OCI-LY3 (cell line): ENCODE measurements around the gene SIAE.

Experiments
- H2AFZ ChIP-seq: fragments of 200-600, 300-600 bp; shearing (Covaris generic); 2 replicates; pipeline ENCODE4 v1.6.0; 2014; ENCODE audit warnings: antibody characterized with exemption, low read depth, low read length
- H3K27ac ChIP-seq: fragments of 200-600, 300-600 bp; sonication (generic); 2 replicates; pipeline ENCODE4 v1.5.1; 2014; ENCODE audit warnings: mild to moderate bottlenecking, low read length, moderate library complexity, mixed read lengths
- H3K27me3 ChIP-seq: fragments of 200-600, 300-600 bp; sonication (generic); 2 replicates; pipeline ENCODE4 v1.6.1; 2014; ENCODE audit warnings: low read depth, low read length, mixed read lengths
- H3K36me3 ChIP-seq: fragments of 200-600, 300-600 bp; sonication (generic); replicated peaks from 2 replicates; pipeline ENCODE3; 2014; ENCODE audit warnings: low read depth, low read length, mixed read lengths
- H3K4me1 ChIP-seq: fragments of 300-600, 200-600 bp; sonication (generic); 2 replicates; pipeline ENCODE4 v1.6.1; 2014; ENCODE audit warnings: low read length, mixed read lengths
- H3K4me2 ChIP-seq: fragments of 200-600, 300-600 bp; sonication (generic); 2 replicates; pipeline ENCODE4 v1.6.1; 2014; ENCODE audit warnings: low read length, mixed read lengths
- H3K4me3 ChIP-seq: fragments of 300-600, 200-600 bp; sonication (generic); 2 replicates; pipeline ENCODE4 v1.5.1; 2014; ENCODE audit warnings: antibody characterized with exemption, mild to moderate bottlenecking, low read length, moderate library complexity
- H3K79me2 ChIP-seq: fragments of 300-600, 200-600 bp; shearing (Covaris generic); 2 replicates; pipeline ENCODE4 v1.6.1; 2014; ENCODE audit warnings: mild to moderate bottlenecking, low read length, mixed read lengths
- H3K9ac ChIP-seq: fragments of 300-600, 200-600 bp; shearing (Covaris generic); 2 replicates; pipeline ENCODE4 v1.6.0; 2014; ENCODE audit warnings: mild to moderate bottlenecking, low read length, moderate library complexity
- H3K9me3 ChIP-seq: fragments of 200-600, 300-600 bp; shearing (Covaris generic); 2 replicates; pipeline ENCODE4 v1.6.1; 2014; ENCODE audit warnings: low read length, mixed read lengths; ENCODE audit not compliant: insufficient read depth
- H4K20me1 ChIP-seq: fragments of 200-600, 300-600 bp; sonication (generic); 2 replicates; pipeline ENCODE4 v1.6.1; 2016; ENCODE audit warnings: low read length, mixed read lengths; ENCODE audit not compliant: insufficient read depth
- CTCF ChIP-seq: fragments of 200-600, 300-600 bp; sonication (generic); IDR thresholded peaks from 2 replicates; pipeline ENCODE4 v1.5.1; 2014; ENCODE audit warnings: antibody characterized with exemption, low read length, low read depth
- EZH2phosphoT487 ChIP-seq: fragments of 200-600 bp; shearing (Covaris generic); IDR thresholded peaks from 2 replicates; pipeline ENCODE4 v1.6.1; 2018; ENCODE audit warnings: antibody characterized with exemption, mixed run types, low read depth

The SIAE gene

GRCh38 chr11:124673333-124674167 lies at the start of gene SIAE, which contains the start of gene SPA17:
TSS of gene SIAE (minus strand) at chr11:124673739. CDS start at chr11:124673708, 31 bp downstream.
TSS of gene SPA17 (plus strand) at chr11:124673904. CDS start at chr11:124675265, 1,361 bp downstream.
- H2AFZ ChIP-seq: peak within 1 kb of the TSS; percentile 62; the same call in 1 of the 2 replicates
- H3K4me3 ChIP-seq: peak within 1 kb of the TSS; percentile 93
- H3K27ac ChIP-seq: no peak within 1 kb of the TSS
- H3K4me1 ChIP-seq: peaks cover 15% of the 10 kb centered on the region
- H3K36me3 ChIP-seq: no peaks in the 10 kb centered on the region
- no peaks in the 10 kb centered on the region for H4K20me1 ChIP-seq
- H3K9ac ChIP-seq: peak within 1 kb of the TSS; percentile 78
- TF ChIP-seq EZH2phosphoT487 (no peak), CTCF (no peak)
- no peaks in the 10 kb centered on the region for H3K9me3 ChIP-seq
- no peaks in the 10 kb centered on the region for H3K27me3 ChIP-seq
- no peaks in the 10 kb centered on the region for H3K79me2 ChIP-seq
- peak within 1 kb of the TSS; percentile 79 for H3K4me2 ChIP-seq

GRCh38 chr11:124722176-124722575 lies 48.6 kb upstream of the SIAE start:
- Histone ChIP-seq H3K9me3 (no peaks in the 10 kb centered on the region), H3K27me3 (peaks cover 22% of the 10 kb centered on the region), H3K4me1 (peaks cover 12% of the 10 kb centered on the region)

GRCh38 chr11:124719534-124719933 lies 46.0 kb upstream of the SIAE start:
- peaks cover 22% of the 10 kb centered on the region for H3K27me3 ChIP-seq

More at GRCh38 chr11:124722176-124722575, 48.6 kb upstream of the SIAE start:
- no peaks in the 10 kb centered on the region for H3K36me3 ChIP-seq
- H4K20me1 ChIP-seq: no peaks in the 10 kb centered on the region
- TF ChIP-seq CTCF (no peak), EZH2phosphoT487 (no peak)
- no peak overlapping the region for H3K27ac ChIP-seq
- H2AFZ ChIP-seq: no peak overlapping the region
- no peak overlapping the region for H3K4me2 ChIP-seq
- H3K4me3 ChIP-seq: no peak overlapping the region
- H3K9ac ChIP-seq: no peak overlapping the region
- no peaks in the 10 kb centered on the region for H3K79me2 ChIP-seq

More at GRCh38 chr11:124719534-124719933, 46.0 kb upstream of the SIAE start:
- Histone ChIP-seq H2AFZ (no peak overlapping the region), H3K9ac (no peak overlapping the region), H3K4me1 (no peaks in the 10 kb centered on the region), H3K27ac (no peak overlapping the region), H3K36me3 (no peaks in the 10 kb centered on the region), H3K4me2 (no peak overlapping the region), H4K20me1 (no peaks in the 10 kb centered on the region), H3K9me3 (no peaks in the 10 kb centered on the region), H3K4me3 (no peak overlapping the region), H3K79me2 (no peaks in the 10 kb centered on the region)
- TF ChIP-seq EZH2phosphoT487: no peak
- TF ChIP-seq CTCF: no peak
